H9 (cell line): ENCODE measurements around the gene CFAP161. TPM values are rescaled to one million over a fixed set of nuclear protein-coding genes. Genes with fewer than 3 reads are reported as not detected.

Experiments
- DNase-seq: peaks from one replicate; pipeline ENCODE4 v3.0.0-alpha.2; 2017
- H2AFZ ChIP-seq: one replicate; pipeline ENCODE4 v1.6.1; 2013; ENCODE audit warnings: mild to moderate bottlenecking, low read length, control low read depth, moderate library complexity
- H2AK5ac ChIP-seq: 2 replicates; pipeline ENCODE4 v1.6.1; 2013; ENCODE audit warnings: low read length, control low read depth, mixed read lengths; ENCODE audit not compliant: insufficient read length
- H2BK120ac ChIP-seq: one replicate; pipeline ENCODE4 v1.6.1; 2013; ENCODE audit warnings: low read depth, mild to moderate bottlenecking, low read length, control low read depth, inconsistent platforms; ENCODE audit not compliant: poor library complexity, severe bottlenecking
- H2BK12ac ChIP-seq: 2 replicates; pipeline ENCODE4 v1.6.1; 2013; ENCODE audit warnings: low read length, control low read depth, mixed read lengths, low read depth; ENCODE audit not compliant: insufficient read length
- H2BK15ac ChIP-seq: 2 replicates; pipeline ENCODE4 v1.6.1; 2013; ENCODE audit warnings: low read depth, low read length, control low read depth
- H2BK20ac ChIP-seq: one replicate; pipeline ENCODE4 v1.6.1; 2013; ENCODE audit warnings: low read depth, mild to moderate bottlenecking, low read length, control low read depth, inconsistent platforms; ENCODE audit not compliant: poor library complexity, severe bottlenecking
- H2BK5ac ChIP-seq: 2 replicates; pipeline ENCODE4 v1.6.1; 2013; ENCODE audit warnings: low read length, control low read depth, mixed read lengths; ENCODE audit not compliant: insufficient read length
- H3K14ac ChIP-seq: 2 replicates; pipeline ENCODE4 v1.6.1; 2013; ENCODE audit warnings: low read length, control low read depth; ENCODE audit not compliant: insufficient read depth
- H3K18ac ChIP-seq: 2 replicates; pipeline ENCODE4 v1.6.1; 2013; ENCODE audit warnings: low read depth, mild to moderate bottlenecking, mixed read lengths, low read length, control low read depth; ENCODE audit not compliant: insufficient read length
- H3K23ac ChIP-seq: 2 replicates; pipeline ENCODE4 v1.6.1; 2013; ENCODE audit warnings: low read length, control low read depth, mixed read lengths, low read depth; ENCODE audit not compliant: insufficient read length
- H3K23me2 ChIP-seq: 2 replicates; pipeline ENCODE4 v1.6.1; 2013; ENCODE audit warnings: low read depth, mild to moderate bottlenecking, mixed read lengths, low read length, control low read depth; ENCODE audit not compliant: insufficient read length, poor library complexity, severe bottlenecking
- H3K27ac ChIP-seq: 2 replicates; pipeline ENCODE4 v1.5.1; 2013; ENCODE audit warnings: low read length, control low read depth, mixed read lengths, low read depth; ENCODE audit not compliant: insufficient read length
- H3K27me3 ChIP-seq: 2 replicates; pipeline ENCODE4 v1.6.1; 2013; ENCODE audit warnings: low read length, control low read depth, inconsistent platforms; ENCODE audit not compliant: insufficient read depth
- H3K4ac ChIP-seq: 2 replicates; pipeline ENCODE4 v1.6.1; 2013; ENCODE audit warnings: low read depth, mild to moderate bottlenecking, control low read depth, inconsistent platforms, low read length, moderate library complexity
- H3K4me1 ChIP-seq: 2 replicates; pipeline ENCODE4 v1.6.1; 2013; ENCODE audit warnings: low read length, control low read depth, inconsistent platforms; ENCODE audit not compliant: insufficient read depth
- H3K4me2 ChIP-seq: 2 replicates; pipeline ENCODE4 v1.6.1; 2013; ENCODE audit warnings: low read length, control low read depth, mixed read lengths; ENCODE audit not compliant: insufficient read length, insufficient read depth
- H3K56ac ChIP-seq: 2 replicates; pipeline ENCODE4 v1.6.1; 2013; ENCODE audit warnings: low read depth, mild to moderate bottlenecking, mixed read lengths, low read length, control low read depth; ENCODE audit not compliant: insufficient read length
- H3K79me1 ChIP-seq: 2 replicates; pipeline ENCODE4 v1.6.1; 2013; ENCODE audit warnings: low read depth, mild to moderate bottlenecking, moderate library complexity, low read length, control low read depth, inconsistent platforms; ENCODE audit not compliant: insufficient read depth, poor library complexity, severe bottlenecking
- H3K79me2 ChIP-seq: 2 replicates; pipeline ENCODE4 v1.6.1; 2013; ENCODE audit warnings: low read length, control low read depth, inconsistent platforms; ENCODE audit not compliant: insufficient read depth
- H3K9ac ChIP-seq: 2 replicates; pipeline ENCODE4 v1.6.1; 2013; ENCODE audit warnings: low read length, control low read depth, mixed read lengths; ENCODE audit not compliant: insufficient read length; ENCODE audit errors: extremely low read depth
- H3K9me3 ChIP-seq: one replicate; pipeline ENCODE4 v1.6.1; 2013; ENCODE audit warnings: low read depth, low read length, inconsistent platforms; ENCODE audit not compliant: control insufficient read depth
- H3T11ph ChIP-seq: one replicate; pipeline ENCODE4 v1.6.1; 2013; ENCODE audit warnings: mild to moderate bottlenecking, low read length, control low read depth, inconsistent platforms
- H4K20me1 ChIP-seq: one replicate; pipeline ENCODE4 v1.6.1; 2013; ENCODE audit not compliant: control insufficient read depth, insufficient read length, insufficient read depth
- H4K5ac ChIP-seq: 2 replicates; pipeline ENCODE4 v1.6.1; 2013; ENCODE audit warnings: low read depth, mild to moderate bottlenecking, mixed read lengths, low read length, control low read depth; ENCODE audit not compliant: insufficient read length
- H4K8ac ChIP-seq: replicated peaks from 2 replicates; pipeline ENCODE4 v1.6.1; 2013; ENCODE audit warnings: low read length, control low read depth, mixed read lengths, low read depth; ENCODE audit not compliant: insufficient read length
- H4K91ac ChIP-seq: 2 replicates; pipeline ENCODE4 v1.6.1; 2013; ENCODE audit warnings: low read depth, mild to moderate bottlenecking, moderate library complexity, mixed read lengths, low read length, control low read depth; ENCODE audit not compliant: insufficient read length
- H3K27ac Mint-ChIP-seq, 3 experiments: 2 replicates in 2 of 3; 3 replicates in 1 of 3; pipeline ENCODE4 v1.8.0; 2020 to 2021; ENCODE audit warnings: mixed read lengths in 3 of 3, mild to moderate bottlenecking in 1 of 3, moderate library complexity in 1 of 3
- H3K27me3 Mint-ChIP-seq: 2 replicates; pipeline ENCODE4 v1.8.0; 2021; ENCODE audit warnings: low read depth, mild to moderate bottlenecking, moderate library complexity, mixed read lengths
- H3K36me3 Mint-ChIP-seq, 3 experiments: 2 replicates in 2 of 3; 3 replicates in 1 of 3; pipeline ENCODE4 v1.8.0; 2020 to 2021; ENCODE audit warnings: low read depth in 3 of 3, mixed read lengths in 3 of 3; ENCODE audit not compliant: insufficient read depth in 1 of 3
- H3K4me1 Mint-ChIP-seq, 2 experiments: 2 replicates each; pipeline ENCODE4 v1.8.0; 2020; ENCODE audit warnings: mixed read lengths in 2 of 2
- H3K4me3 Mint-ChIP-seq, 2 experiments: 2 replicates in 1 of 2; 3 replicates in 1 of 2; pipeline ENCODE4 v1.8.0; 2020 to 2021; ENCODE audit warnings: mild to moderate bottlenecking in 2 of 2, mixed read lengths in 2 of 2, moderate library complexity in 1 of 2
- H3K9me3 Mint-ChIP-seq, 2 experiments: 2 replicates in 1 of 2; 3 replicates in 1 of 2; pipeline ENCODE4 v1.8.0; 2020; ENCODE audit warnings: mild to moderate bottlenecking in 2 of 2, mixed read lengths in 2 of 2, moderate library complexity in 1 of 2
- CTCF ChIP-seq: fragments of 200-600 bp; sonication (generic); conservative IDR thresholded peaks from 3 replicates; pipeline ENCODE4 v1.8.0; 2021; ENCODE audit warnings: antibody characterized with exemption, mild to moderate bottlenecking
- WGBS: extraction: QIAGEN DNeasy Blood & Tissue Kit; methylation state at CpG from one replicate; pipeline ENCODE4 v1.1.7; 2013; ENCODE audit warnings: missing lambda C conversion rate, low lambda C conversion rate, mixed read lengths; ENCODE audit not compliant: insufficient read length; ENCODE audit errors: extremely low coverage; 5-methylcytosine and 5-hydroxymethylcytosine counted together
- total RNA-seq: library from RNA; stranded (reverse); gene quantifications from 2 replicates; pipeline ENCODE4 v1.2.1, GENCODE V29; 2021

CFAP161 gene
- total RNA-seq, 1 experiment from 2014 or later: 0.24 TPM

- Histone ChIP-seq H2BK5ac (no peak overlapping the region), H3K9me3 (no peaks in the 10 kb centered on the region), H3K9ac (no peak overlapping the region), H3K4ac (no peak overlapping the region), H2BK120ac (no peak overlapping the region), H3K56ac (no peak overlapping the region), H3K4me2 (no peak overlapping the region), H3K27me3 (no peaks in the 10 kb centered on the region), H2AK5ac (no peak overlapping the region), H3K23ac (no peak overlapping the region), H3T11ph (no peak overlapping the region), H2BK12ac (no peak overlapping the region), H4K91ac (no peak overlapping the region), H4K5ac (no peak overlapping the region), H4K8ac (no peak overlapping the region), H2BK20ac (no peak overlapping the region), H2AFZ (no peak overlapping the region), H3K14ac (no peak overlapping the region), H3K23me2 (no peaks in the 10 kb centered on the region), H4K20me1 (no peaks in the 10 kb centered on the region), H2BK15ac (no peak overlapping the region), H3K27ac (no peak overlapping the region), H3K4me1 (no peaks in the 10 kb centered on the region), H3K79me1 (no peaks in the 10 kb centered on the region), H3K18ac (no peak overlapping the region), H3K79me2 (no peaks in the 10 kb centered on the region)
- no peak for TF ChIP-seq CTCF
- Mint-ChIP-seq H3K4me3 (no peak overlapping the region), H3K9me3 (no peaks in the 10 kb centered on the region), H3K4me1 (no peaks in the 10 kb centered on the region), H3K36me3 (no peaks in the 10 kb centered on the region), H3K27me3 (peaks cover 23% of the 10 kb centered on the region), H3K27ac (no peak overlapping the region)
- no peak for DNase-seq
- WGBS: no CpG with 5 or more reads among the region's 3 CpGs
Observed at GRCh38 chr15:81165535-81165934, 31.5 kb downstream of the CFAP161 start.
